ENCODE data around the gene SEC61A1.
A peak's percentile ranks its signal among the peaks of the same experiment; 100 is the strongest.

SEC61A1 gene

DNA sequence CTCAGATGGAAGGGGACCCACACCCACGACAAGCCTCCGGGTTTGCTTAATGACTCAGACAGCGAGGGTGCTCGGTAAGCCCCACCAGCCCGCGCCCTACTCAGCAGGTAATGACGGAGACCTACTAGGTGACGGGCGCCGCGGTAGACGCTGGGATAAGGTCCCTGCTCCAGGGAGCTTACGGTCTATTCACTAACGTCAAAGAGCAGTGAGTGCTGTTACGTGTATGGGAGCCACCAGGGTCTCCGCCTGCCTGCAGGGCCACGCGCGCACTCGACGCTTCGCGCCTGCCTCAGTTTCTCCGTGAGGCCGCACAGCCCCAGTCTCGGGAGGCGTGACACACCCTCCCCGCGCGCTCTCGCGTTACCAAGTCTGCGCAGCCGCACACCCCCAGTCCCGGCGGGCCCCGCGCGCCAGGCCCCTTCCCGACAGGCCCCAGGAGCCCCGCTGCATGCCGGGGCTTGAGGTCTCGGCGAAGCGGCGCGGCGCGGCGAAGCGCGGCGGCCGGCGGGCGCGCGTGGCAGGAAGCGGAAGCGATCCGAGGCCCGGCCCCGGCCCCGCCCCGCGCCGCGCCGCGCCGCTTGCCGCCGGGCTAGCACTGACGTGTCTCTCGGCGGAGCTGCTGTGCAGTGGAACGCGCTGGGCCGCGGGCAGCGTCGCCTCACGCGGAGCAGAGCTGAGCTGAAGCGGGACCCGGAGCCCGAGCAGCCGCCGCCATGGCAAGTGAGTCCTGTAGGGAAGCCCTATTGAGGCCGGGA, at the start of gene SEC61A1:
TSS of gene SEC61A1 (plus strand) at position 601 of the 758 bp plus-strand sequence. CDS start at position 717, 116 bp downstream.
- peak; percentile 96 for DNase-seq

GRCh38 chr3:128004661-128005060, 47.6 kb upstream of the SEC61A1 start:
- no peak for DNase-seq

DNA sequence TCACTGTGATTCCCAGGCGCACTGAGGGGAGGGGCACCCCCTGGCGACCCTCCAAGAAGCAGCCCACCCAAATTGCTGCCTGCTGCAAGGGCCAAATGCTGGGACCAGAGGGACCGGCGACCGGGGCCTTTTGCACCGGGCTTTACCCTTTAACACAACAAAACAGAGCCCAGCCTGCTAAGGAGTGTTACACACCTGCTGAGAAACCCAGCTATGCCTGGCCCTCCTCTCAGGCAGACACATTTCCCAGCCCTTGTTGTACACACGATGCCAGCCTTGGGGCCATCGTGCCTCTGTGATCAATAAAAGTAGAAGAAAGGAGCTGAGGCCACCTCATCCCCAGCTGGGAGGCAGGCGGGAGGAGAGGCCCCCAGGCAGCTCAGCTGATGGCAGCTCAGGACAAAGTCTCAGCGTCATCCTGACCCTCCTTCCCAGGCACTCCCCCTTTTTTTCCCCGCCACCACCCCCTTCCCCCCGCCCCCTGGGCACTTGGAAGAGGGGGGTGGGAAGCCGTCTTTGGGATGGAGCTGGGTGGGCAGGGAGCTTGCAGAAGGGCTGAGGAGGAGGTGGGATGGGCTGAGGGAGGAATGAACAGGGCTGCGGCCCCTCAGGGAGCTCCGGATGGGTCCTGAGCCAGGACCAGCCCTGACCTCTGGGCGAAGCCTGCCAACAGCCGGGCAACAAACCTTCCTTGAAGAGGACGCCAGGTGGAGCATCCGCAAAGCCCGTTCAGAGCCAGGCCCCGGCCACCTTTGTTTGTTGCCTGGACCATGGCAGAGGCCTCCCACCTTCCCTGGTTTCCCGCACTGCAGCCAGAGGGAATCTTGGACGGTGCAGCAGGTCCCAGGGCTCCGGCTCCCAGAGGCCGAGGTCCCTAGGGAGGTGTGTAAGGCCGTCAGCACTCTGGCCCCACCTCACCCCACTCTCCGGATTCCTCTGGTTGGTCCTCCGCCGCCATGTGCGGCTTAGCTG, 45.9 kb upstream of the SEC61A1 start:
- no peak for DNase-seq

GRCh38 chr3:128007033-128007424, 45.2 kb upstream of the SEC61A1 start:
- DNase-seq: no peak

- DNase-seq: no peak
Observed at GRCh38 chr3:128009952-128010846, 42.0 kb upstream of the SEC61A1 start.

- DNase-seq: peak; percentile 8
Observed at GRCh38 chr3:128011140-128011539, 41.1 kb upstream of the SEC61A1 start.

DNA sequence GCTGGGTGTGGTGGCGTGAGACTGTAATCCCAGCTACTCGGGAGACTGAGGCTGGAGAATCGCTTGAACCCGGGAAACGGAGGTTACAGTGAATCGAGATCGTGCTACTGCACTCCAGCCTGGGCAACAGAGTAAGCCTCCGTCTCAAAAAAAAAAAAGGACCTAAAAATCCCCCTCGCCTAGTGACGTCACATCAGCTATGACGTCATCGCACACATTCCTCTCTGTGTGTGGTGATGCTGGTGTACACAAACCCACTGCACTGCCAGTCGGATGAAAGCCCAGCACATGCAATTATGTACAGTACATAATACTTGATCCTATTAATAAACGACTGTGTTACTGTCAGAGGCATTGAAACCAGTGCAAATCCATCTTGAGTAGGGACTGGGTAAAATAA, 40.2 kb upstream of the SEC61A1 start:
- no peak for DNase-seq

- DNase-seq: no peak
Observed at GRCh38 chr3:128014548-128014947, 37.7 kb upstream of the SEC61A1 start.

GRCh38 chr3:128016502-128016901, 35.7 kb upstream of the SEC61A1 start:
- no peak for DNase-seq

DNA sequence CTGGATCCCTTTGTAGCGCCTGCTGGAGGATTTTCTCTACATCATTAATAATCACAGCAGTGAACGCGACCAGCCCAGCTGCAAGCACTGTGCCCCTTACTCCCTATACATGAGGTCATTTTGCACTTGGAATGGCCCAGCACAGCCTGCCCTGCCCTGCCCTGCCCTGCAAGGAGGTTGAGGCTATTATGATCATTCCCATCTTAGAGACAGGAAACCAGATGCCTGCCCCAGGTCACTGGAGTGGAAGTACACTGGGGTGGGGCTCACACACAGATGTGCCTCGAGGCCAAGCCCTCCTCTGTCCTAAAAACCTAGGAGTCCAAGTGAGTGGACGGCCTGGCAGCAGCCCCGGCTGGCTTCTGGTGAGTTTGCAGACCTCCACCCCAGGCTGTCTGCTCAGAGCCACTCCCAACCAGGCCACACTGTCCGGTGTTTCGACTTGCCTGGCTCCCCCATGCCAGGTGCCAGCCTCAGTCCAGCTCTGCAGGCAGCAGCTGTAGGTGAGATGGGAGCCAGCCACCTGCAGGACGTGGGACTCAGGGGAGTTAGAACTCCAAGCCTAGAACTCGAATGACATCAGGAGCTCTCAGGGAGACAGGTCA, 30.4 kb upstream of the SEC61A1 start:
- DNase-seq: no peak

- no peak for DNase-seq
Observed at GRCh38 chr3:128033102-128033501, 19.1 kb upstream of the SEC61A1 start.

GRCh38 chr3:128036119-128036518, 16.1 kb upstream of the SEC61A1 start:
- DNase-seq: no peak

- no peak for DNase-seq
Observed at GRCh38 chr3:128040041-128040440, 12.2 kb upstream of the SEC61A1 start.

DNA sequence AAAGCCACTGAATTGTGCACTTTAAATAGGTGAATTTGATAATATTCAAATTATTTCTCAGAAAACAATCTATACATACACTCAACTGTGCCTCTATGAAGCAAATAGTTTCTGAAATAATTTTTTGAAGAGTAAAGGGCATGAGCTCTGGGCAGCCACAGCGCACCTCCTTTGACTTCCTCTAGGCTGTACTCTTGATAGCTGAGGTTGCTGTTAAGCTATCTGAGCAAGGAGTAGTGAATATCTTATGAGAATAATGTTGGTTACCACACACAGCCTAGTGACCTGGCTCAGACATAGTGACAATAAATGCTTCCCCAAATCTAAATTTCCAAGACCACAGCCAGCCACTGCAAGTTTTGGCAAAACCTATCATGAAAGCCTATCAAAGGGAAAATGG, 11.6 kb upstream of the SEC61A1 start:
- DNase-seq: no peak

DNA sequence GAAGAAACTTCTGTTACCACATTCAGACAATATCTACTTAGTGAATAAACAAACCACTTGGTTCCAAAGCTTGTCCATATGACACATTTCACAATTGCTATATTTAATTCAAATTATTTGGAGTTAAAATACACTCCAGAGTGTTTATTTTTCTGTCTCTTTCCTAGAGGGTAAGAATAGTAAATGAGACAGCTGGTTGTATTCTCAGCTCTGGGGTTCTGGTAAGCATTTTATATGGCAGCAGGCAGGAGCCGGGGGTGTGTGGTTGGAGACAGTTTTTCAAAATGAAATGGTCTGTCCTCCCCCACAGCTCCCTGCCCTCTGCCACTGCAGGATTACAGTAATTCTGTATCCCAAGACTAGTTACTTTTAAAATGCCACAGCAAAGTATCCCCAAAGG, 10.9 kb upstream of the SEC61A1 start:
- no peak for DNase-seq

- DNase-seq: no peak
Observed at GRCh38 chr3:128050597-128050996, 1.6 kb upstream of the SEC61A1 start.

GRCh38 chr3:128051459-128051836, 789 bp upstream of the SEC61A1 start:
- DNase-seq: no peak

GRCh38 chr3:128052595-128053351, 536 bp downstream of the SEC61A1 start:
- no peak for DNase-seq

DNA sequence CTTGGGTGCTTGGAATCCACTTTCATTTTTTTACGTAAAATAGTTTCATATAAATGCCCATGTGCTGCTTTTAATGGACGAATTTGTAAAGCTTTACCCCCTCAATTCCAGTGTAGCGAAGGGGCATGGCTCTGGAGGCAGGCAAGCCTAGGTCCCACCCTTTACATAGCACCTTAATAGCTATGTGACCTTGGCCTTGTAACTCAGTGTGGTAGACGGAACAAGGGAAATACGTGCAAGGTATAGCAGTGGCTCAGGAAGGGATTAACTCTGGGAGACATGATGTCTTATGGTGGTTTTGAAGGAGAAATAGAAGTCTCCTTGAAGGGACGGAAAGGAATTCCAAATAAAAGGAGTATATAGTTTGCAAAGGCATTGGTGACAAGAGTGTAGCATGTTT, 1.4 kb downstream of the SEC61A1 start:
- no peak for DNase-seq

DNA sequence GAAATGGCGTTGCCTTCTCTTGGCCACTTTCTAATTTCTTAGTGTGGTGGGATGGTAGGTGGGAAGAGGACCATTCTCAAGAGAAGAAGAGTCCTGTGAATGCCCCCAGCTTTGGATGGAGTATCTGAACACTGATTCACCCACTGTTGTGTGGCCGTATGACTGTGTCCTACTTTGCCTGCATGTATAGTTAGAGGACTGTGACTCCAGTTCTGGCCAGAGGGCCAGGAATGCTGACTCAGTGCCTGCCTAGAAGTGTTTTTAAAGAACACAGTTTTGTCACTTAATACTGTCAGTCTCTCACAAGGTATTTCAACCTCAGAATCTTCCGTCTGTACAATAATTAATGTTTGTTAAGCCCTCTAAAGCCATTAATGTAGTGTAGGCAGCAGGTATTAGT, 2.1 kb downstream of the SEC61A1 start:
- DNase-seq: no peak

- DNase-seq: no peak
Observed at GRCh38 chr3:128056258-128056657, 4.0 kb downstream of the SEC61A1 start.
